ENCODE measurements around the gene MPP3.

Gene MPP3

DNA sequence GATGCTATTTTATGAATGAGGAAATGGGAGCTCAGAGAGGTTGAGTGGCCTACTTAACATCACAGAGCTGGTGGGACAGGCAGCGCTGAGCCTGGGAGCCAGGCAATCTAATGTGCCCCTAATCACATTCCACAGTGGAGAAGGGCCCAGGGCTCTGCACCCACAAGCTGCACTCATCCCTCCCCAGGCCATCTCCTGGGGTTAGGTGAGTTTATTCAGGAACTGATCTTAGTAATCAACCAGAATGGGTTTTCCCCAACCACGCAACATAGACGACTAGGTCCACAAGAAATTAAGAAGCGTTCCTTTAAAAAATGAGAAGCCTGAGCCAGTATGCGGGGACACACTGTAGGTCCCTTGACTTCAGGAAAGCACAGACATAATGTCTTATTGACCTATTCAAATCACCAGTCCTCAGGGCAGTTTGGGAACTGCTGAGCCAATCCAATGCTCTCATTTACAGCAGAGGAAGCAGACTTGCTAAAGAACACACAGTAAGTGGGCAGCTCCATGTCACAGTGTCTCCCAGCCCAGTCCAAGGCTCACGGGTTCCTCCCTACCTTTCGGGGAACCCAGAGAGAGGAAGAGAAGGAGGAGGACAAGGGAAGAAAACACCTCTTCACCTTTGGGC, 2.3 kb downstream of the MPP3 start:
- DNase-seq: no peak

DNA sequence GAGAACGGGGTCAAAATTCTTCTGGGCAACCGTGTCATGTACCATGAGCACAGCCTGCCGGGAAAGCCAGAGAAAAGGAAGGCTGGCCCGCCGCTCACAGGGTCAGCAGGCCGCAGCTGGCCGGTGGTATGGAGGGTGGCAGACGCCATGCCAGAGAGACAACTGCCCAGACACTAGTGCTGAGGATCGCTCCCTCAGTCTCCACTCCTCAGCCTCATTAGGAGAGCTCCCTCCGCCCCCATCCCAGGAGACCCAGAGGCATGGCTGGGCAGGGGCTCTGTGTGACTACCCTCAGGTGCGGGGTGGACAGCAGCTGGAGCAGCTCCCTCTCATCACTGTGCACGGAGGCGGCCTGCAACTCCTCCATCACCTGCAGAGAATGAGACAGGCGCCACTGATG, 3.2 kb downstream of the MPP3 start:
- DNase-seq: no peak

DNA sequence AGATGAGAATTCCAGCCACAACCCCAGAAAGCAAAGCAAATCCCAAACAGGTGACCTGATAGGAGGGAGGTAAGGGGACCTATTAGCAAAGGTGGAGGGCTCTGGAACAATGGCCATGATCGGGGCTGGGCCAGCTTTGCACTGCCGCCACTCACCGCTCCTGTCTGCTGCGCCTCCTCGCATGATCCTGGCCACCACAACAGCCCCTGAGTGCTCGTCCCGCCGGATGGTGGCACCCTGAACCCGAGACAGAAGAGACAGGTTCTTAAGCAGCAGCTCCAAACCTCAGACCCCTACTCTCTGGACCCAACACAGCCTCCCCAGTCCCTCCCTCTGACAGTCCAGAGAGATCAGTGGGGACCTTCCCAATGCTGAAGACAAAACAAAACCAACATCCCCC, 5.3 kb downstream of the MPP3 start:
- DNase-seq: no peak

DNA sequence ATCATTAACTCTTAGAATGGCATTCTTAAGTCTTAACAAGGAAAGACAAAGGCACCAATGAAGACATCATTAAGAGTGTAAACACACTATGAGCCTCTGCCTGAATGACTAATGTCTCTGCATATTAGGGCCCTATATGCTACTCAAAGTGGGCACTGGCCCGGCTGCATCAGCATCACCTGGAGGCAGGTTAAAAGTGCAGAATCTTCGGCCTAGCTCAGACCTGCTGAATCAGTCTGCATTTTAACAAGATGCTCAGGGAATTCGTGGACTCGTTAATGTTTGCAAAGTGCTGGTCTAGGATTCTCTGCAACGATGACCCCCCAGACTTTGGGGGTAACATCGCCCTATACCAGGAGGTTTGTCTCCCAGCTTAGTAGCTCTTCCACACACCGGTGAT, 6.7 kb downstream of the MPP3 start:
- no peak for DNase-seq

DNA sequence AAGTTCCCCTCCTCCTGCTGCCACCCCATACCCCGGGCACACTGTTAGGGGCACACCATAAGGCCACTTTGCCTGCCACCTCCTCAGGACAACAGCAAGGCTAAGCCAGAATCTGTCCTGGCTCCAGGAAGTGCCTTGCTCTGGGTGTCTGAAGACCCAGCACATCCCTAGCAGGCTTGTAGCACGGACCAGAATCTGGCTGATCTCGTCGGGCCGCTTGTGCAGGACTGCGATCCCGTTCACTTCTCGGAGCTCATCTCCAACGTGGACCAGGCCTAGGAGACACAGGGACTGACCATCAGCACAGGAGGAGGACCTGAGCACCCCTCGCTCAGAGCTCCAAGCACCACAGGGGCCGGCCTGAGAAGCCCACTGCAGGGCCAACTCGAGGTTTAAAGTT, 7.4 kb downstream of the MPP3 start:
- DNase-seq: no peak

DNA sequence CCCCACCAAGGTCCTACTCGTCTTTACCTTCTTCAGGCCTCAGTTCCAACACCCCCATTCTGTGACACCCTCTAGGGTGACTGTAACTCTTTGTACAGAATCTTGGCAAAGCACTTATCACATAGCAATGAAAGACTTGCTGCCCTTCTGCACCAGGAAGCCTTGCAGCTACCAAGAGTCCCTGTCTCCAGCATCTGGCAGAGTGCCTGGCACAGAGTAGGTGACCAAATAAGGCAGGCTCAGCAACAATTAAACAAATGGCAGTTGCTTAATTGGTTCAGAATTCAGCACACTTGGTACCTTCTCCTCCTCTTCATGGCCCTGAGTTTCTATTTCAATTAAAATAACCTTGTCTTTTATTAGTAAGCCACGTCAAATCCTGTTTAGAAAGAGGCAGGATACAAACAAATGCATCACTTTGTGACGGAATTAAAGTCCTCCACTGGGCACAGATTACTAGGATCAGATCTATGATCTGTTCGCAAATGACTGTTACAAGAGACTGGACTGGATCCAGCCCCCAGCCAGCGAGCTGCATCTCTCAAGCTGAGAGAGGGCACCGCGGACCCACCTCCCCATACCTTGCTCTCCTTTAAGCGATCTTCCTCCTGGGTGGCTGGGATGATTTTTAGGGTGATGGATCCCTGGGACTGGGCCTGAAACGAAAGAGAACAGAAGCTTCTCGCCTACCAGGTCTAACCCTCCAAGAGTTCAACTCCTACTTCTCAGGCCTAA, 9.4 kb downstream of the MPP3 start:
- no peak for DNase-seq

DNA sequence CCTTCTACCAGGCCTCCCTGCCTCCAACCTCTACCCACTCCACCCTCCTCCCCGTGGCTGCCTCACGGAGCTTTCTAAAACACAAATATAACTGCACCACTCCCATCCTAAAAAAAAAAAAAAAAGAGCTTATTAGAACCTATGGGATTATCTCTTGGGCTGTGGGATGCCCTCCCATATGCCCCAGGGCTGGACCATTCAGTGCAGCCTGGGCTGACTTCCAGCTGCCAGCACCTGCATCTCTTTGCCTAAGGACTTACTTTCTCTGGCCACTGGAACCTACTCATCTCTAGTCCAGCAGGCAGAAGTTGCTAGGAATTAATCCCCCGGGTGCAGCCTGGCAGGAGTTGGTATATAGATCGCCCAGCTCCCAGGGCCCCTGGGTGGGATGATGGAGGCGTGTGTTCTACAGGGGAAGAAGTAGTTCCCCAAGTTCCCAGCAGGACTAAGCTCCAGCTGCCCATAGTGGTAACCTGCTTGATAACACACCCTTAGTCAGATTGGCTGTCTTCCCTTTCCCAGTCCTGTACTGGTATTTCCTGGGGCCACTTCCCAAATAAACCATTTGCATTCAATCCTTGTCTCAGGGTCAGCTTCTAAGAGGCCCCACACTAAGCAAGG, 10.3 kb downstream of the MPP3 start:
- no peak for DNase-seq

DNA sequence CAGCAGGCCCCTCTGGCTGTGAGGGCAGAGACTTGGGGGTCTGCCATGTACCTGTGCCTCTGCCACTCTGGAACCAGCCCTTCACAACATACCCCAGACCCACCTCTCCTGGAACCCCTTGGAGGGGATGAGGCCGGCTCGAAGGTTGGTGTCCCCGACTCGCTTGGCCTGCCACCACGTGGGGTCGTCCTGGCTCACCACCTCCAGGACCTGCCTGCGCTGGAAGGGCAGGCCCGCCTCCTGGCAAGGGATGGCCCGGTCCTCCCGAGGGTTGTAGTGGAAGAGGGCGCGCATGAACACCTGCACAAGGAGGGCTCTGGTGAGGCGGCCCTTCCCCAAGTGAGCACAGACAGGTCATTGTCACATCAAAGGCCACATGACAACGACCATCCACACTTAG, 12.2 kb downstream of the MPP3 start:
- DNase-seq: no peak

DNA sequence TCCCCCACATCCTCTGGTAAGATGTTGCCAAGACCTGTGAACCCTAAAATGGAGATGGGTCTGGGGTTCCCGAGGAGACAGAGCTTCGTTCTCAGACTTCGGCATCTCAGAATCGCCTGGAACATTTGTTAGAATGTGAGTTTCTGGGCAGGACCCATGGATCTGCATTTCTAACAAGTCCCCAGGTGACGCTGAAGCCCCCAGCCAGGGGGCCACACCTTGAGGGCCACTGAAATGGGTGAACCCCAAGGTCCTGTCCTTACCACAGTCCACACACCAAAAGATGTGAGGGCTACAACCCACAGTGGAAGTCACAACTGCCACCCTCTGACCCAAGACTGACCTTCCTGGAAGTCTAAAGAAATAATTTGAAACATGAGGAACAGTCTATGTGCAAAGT, 14.0 kb downstream of the MPP3 start:
- no peak for DNase-seq

DNA sequence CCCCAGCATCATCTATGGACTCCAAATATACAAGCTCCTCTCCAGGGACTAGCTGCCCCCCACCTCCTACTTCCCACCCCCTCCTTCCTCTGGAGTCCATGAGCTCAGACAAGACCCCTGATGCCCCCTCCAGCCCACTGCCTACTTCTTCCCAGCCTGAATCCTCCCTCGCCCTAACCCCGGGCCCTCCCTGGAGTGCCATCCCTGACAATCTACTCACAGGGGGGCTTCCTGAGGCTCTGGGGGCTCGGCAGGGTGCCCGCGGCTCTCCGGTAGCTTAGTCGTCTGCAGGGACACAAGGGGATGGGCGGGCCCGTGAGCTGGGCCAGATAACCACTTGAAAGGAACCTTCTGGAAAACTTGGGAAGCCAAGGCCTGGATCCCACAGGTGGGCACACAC, 15.1 kb downstream of the MPP3 start:
- no peak for DNase-seq

DNA sequence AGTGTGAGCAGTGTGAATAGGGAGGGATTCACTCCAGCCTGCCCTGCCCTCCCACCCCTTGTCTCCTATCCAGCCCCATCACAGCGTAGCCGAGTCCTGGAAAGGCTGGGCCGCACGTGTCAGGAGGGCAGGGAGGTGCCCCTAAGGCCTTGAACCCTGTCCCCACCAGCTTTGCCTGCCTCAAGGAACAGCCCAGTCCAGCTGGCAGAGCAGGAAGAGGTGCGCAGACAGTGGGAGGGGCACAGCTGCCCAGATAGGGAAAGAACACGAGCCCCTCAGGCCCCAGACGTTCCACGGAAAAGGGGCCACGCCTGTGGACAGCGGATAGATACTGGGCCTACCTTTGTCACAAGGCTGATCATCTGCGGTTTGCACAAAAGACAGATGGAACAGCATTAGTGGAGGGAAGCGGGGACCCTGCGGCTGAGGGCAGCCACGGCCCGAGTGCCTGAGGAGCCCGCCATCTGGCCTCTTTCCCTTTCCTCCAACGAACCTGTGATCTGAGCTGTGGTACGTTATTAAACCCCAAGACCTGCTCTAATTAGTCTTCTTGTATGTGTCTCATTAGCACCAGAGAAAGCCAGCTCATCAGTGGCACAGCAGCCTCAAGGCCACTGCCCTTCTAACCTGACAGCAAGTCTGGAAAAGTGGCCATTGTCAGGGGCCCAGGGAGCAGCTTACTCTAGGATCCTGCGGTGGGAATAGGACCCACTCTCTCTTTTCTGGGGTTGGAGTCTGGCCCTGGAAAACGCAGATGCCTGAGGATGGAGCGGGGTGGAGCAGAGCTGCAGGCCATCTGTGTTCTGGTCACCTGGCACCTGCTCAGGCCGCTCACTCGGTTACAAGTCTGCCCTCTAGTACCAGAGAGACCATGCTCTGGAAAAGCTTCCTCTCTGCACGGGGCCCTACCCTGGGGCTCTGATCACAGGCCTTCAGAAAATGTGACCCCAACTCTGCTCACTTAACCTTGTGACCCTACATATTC, 16.3 kb downstream of the MPP3 start:
- no peak for DNase-seq

DNA sequence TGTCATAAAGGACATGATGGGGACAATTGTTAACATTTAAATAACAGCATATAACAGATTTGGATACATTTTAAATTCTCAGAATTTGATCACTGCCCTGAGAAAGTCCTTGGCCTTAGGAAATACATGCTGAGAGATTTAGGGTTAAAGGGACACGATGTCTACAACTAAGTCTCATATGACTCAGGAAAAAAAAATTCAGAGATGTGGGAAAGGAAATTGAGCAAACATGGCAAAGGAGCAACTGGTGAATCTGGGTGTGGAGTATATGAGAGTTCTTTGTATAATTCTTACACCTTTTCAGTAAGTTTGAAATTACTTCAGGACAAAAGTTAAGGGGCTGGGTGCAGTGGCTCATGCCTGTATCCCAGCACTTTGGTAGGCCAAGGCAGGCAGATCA, 18.2 kb downstream of the MPP3 start:
- no peak for DNase-seq

DNA sequence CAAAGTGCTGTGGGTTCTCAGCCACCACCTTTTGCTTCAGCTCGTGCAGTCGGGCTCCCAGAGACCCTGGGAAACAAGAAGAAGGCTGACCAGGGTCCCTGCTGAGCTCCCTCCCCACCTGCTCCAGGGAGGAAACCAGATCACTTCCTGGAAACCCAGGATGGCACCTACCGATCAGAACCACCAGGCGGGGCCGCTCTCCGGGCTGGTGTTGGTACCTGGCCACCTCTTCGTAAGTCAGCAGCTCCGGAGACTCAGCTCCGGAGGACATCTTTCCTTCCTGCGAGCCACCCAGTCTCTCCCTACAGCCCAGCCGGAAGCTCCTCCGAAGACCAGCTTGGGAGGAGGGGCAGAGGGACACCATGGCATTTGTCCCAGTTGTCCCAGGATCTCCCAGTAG, 18.9 kb downstream of the MPP3 start:
- no peak for DNase-seq

DNA sequence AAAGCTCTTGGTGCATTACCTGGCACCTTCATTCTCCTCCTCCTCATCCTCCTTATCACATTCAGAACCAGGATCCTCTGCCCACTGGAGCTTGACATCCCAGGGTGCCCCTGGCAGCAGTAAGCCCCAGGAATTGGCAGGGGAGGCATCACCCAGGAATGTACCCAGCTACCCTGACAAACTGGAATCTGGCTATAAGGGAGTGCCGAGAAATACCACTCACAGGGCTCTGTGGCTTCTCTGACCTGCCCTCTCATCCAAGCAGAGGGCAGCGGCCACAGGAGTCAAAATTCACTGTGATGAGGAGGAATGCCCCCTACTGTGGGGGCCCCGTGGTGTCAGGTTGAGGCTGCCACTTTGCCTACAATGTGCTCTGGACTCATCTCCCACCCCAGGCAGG, 19.6 kb downstream of the MPP3 start:
- DNase-seq: no peak

DNA sequence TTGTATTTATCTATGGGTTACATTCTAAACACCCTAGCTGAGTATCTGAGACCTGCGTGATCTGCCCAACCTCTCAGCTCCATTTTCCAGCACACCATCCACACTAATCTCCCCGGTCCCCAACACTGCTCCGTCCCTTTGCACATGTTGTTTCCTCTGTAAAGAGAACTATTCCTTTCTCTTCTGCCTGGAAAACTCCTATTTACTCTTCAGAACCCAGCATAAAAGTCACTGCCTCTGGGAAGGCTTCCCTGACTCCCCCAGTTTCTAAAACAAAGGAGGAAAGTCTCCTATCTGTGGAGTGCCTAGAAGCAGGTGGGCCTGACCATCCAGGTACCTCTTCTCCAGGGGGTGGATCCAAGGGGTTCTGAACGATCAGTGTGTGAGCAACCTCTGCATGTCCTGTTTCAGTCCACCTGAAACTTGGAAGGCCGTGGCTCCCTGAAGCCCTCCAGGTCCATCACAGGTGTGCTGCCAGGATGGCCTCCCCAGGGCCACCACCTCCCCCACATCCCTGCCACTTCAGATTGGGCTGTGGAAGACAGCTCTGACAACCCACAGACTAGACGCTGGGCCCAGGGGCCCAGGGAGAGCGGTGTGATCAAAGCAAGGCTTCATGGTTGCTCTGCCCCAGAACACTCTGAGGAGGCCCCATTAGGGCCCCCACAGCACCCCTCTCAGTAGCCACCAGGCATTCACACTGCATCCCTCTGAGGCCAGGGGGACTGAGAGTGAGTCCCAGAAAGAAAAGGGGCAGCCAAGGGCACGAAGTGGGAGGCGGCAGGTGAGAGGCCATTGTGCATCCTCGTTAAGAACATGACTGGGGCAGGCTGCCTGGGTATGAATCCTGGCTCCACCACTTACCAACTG, 20.3 kb downstream of the MPP3 start:
- DNase-seq: no peak

DNA sequence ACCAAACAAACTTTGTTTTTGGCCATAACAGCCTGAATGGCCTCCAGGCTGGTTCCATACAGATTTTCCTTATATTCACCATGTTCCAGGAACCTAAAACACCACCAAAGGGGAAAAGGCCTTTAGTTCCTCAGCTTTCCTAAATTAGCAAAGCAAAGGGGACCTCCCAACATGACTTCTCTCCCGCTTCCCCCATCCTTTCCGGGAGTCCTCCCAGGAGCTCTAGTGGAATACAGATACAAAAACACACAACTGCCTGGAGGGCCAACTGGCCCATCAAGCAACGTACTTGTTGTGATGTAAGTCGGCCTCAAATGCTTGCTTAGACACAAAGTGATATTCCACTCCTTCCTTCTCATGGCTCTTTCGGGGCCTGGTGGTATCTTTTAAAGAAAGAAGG, 22.1 kb downstream of the MPP3 start:
- no peak for DNase-seq

DNA sequence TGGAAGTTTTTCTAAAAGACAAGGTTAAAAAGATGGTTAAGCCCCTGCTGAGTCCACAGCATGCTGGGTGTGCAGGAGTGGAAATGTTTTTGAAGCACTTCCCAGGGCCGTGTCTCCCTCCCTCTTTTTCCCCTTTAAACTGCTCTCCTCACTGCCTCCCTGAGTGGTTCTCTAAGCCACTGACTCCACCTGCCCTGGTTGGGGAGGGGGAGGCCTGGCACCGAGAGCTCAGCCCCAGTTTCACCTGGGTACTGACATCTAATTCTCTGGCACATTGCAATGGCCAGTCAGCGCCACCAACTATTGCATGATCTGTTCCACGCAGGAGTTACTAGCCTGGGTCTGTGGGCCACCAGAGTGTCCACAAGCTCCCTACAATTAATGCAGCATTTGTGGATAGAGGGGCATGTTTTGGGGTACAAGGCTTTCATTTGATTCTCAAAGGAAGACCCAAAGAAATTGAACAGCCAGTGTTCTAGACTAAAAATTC, 22.7 kb downstream of the MPP3 start:
- no peak for DNase-seq

DNA sequence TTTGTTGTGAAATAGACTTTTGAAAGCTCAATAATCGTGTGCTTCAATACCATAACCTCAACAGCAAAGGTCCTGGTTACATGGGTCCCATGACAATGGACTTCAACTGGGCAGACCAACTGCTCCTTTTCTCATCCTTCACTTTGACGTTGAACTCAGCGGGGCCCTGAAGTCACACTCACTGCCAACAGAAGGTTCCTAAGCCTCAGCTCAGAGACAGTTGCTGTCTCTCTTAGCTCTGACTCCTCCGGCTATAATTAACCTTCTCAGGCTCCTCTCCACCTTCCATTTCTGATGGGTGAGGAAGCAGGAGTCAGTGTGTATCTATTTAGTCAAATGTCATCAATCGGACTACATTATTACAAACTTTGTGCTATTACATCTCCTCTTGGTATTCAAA, 23.8 kb downstream of the MPP3 start:
- DNase-seq: no peak

DNA sequence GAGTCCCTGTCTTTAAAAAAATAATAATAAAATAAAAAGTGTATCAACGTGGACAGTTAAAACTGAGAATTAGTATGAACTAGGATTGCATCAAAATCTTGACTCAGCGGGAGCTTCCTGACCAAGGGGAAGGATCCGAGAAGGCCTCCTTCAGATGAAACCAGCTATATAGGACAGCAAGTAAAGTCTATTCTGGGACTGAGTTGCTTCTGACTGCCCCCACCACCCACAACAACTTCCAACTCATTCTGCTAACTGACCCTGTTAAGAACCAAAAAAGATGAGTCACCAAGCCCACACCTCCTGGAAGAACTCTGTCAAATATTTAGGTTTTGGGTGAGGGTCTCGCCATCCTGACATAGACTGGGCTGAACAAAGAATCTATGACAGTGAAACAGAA, 24.9 kb downstream of the MPP3 start:
- no peak for DNase-seq

DNA sequence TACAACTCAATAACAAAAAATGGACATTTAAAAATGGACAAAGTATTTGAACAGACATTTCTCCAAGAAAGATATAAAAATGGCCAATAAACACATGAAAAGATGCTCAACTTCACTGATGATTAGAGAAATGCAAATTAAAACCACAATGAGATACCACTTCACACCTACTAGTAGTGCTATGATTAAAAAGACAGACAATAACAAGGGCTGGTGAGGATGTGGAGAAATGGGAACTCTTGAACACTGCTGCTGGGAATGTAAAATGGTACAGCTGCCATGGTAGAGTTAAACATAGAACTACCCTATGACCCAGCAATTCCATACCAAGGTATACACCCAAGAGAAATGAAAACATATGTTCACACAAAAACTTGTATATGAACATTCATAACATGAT, 27.8 kb downstream of the MPP3 start:
- DNase-seq: no peak

DNA sequence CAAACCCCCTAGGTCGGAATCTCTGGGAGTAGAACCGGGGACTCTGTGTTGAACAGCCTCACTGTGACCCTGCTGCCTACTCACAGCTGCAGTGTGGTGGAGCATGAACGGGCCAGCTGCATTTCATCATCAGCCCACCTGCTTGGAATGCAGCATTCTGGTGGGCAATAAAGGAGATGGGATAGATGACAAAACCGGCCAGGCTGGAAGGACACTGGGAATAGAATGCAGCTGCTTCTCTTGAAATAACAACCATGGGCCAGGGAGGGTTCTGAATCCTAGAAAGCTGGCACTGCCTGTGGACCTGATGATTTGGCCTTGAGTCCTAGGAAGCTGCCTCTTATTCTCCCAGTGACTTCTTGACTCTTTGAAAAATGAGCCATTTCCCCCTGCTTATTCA, 29.2 kb downstream of the MPP3 start:
- DNase-seq: no peak

DNA sequence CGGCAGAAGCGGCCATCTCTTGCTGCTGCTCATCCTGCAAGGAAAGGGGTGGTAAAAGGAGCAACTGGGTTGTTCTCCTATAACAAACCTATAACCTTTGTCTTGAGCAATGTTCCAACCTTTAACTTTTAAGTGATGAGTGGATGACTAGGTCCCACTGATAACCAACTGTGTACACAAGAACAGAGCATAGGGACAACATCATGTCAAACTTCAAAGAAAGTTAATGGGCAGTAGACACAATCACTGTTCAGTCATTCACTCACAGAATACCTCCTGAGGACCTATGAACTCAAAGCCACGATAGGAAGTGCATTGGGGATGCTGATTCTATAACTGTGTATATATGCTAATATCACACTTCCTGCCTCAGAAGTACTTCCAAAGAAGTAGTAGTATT, 31.1 kb downstream of the MPP3 start:
- DNase-seq: no peak
